Loucy (cell line): ENCODE data around the gene ARHGAP32.

Experiments
- EZH2phosphoT487 ChIP-seq: fragments of 200-600 bp; IDR thresholded peaks from 2 replicates; pipeline ENCODE4 v1.6.1; 2018; ENCODE audit warnings: antibody characterized with exemption, mild to moderate bottlenecking, moderate library complexity, borderline replicate concordance
- TF ChIP-seq, protein P1 (sequence below): fragments of 200-600 bp; sonication (generic); conservative IDR thresholded peaks from 2 replicates; pipeline ENCODE4 v1.5.1; 2014; ENCODE audit warnings: mild to moderate bottlenecking, antibody characterized with exemption, low read length

GRCh38 chr11:129223701-129224149, 31.6 kb upstream of the ARHGAP32 start:
- TF ChIP-seq, protein P1, sequence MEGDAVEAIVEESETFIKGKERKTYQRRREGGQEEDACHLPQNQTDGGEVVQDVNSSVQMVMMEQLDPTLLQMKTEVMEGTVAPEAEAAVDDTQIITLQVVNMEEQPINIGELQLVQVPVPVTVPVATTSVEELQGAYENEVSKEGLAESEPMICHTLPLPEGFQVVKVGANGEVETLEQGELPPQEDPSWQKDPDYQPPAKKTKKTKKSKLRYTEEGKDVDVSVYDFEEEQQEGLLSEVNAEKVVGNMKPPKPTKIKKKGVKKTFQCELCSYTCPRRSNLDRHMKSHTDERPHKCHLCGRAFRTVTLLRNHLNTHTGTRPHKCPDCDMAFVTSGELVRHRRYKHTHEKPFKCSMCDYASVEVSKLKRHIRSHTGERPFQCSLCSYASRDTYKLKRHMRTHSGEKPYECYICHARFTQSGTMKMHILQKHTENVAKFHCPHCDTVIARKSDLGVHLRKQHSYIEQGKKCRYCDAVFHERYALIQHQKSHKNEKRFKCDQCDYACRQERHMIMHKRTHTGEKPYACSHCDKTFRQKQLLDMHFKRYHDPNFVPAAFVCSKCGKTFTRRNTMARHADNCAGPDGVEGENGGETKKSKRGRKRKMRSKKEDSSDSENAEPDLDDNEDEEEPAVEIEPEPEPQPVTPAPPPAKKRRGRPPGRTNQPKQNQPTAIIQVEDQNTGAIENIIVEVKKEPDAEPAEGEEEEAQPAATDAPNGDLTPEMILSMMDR, result no peak
- TF ChIP-seq EZH2phosphoT487, result no peak
